HG02798 (cell line): Measurements from ENCODE around the gene FSTL5.

Experiments used
- ATAC-seq: cut with Tn5 transposase; IDR thresholded peaks from one replicate; pipeline ENCODE4 v1.9.1; 2021; ENCODE audit warnings: mild to moderate bottlenecking; ENCODE audit not compliant: unreplicated experiment, poor library complexity

Gene FSTL5

GRCh38 chr4:161519611-161520010, 644.2 kb downstream of the FSTL5 start:
- no peak for ATAC-seq

- no peak for ATAC-seq
These were observed 645.9 kb downstream of the FSTL5 start for GRCh38 chr4:161517941-161518340.

- ATAC-seq = no peak
These were observed 658.7 kb downstream of the FSTL5 start for GRCh38 chr4:161505141-161505540.

- ATAC-seq = no peak
These were observed 665.6 kb downstream of the FSTL5 start for GRCh38 chr4:161498155-161498554.

- no peak for ATAC-seq
These were observed 677.3 kb downstream of the FSTL5 start for GRCh38 chr4:161486461-161486860.

- no peak for ATAC-seq
These were observed 697.5 kb downstream of the FSTL5 start for GRCh38 chr4:161466316-161466715.

- ATAC-seq = no peak
These were observed 700.4 kb downstream of the FSTL5 start for GRCh38 chr4:161463436-161463835.

- no peak for ATAC-seq
These were observed 705.9 kb downstream of the FSTL5 start for GRCh38 chr4:161457906-161458305.

GRCh38 chr4:161457311-161457710, 706.5 kb downstream of the FSTL5 start:
- no peak for ATAC-seq

GRCh38 chr4:161454860-161455259, 708.9 kb downstream of the FSTL5 start:
- no peak for ATAC-seq

- no peak for ATAC-seq
These were observed 715.1 kb downstream of the FSTL5 start for GRCh38 chr4:161448550-161449180.

GRCh38 chr4:161444626-161445025, 719.2 kb downstream of the FSTL5 start:
- no peak for ATAC-seq

- no peak for ATAC-seq
These were observed 720.9 kb downstream of the FSTL5 start for GRCh38 chr4:161442921-161443320.

GRCh38 chr4:161438096-161438495, 725.7 kb downstream of the FSTL5 start:
- ATAC-seq = no peak

- no peak for ATAC-seq
These were observed 735.4 kb downstream of the FSTL5 start for GRCh38 chr4:161428180-161428965.

- peak; percentile 66 for ATAC-seq
These were observed 744.0 kb downstream of the FSTL5 start for GRCh38 chr4:161419822-161420221.

GRCh38 chr4:161411901-161412300, 751.9 kb downstream of the FSTL5 start:
- ATAC-seq = no peak

- ATAC-seq = no peak
These were observed 759.3 kb downstream of the FSTL5 start for GRCh38 chr4:161404346-161405110.

GRCh38 chr4:161403781-161404180, 760.0 kb downstream of the FSTL5 start:
- ATAC-seq = no peak

GRCh38 chr4:161393602-161394001, 770.2 kb downstream of the FSTL5 start:
- no peak for ATAC-seq

GRCh38 chr4:161382655-161383054, 781.1 kb downstream of the FSTL5 start:
- no peak for ATAC-seq
